Tibial nerve (tissue), 4 donors: ENCODE measurements around the gene ILKAP. TPM values are rescaled to one million over a fixed set of nuclear protein-coding genes. Genes with fewer than 3 reads are reported as not detected.

ENCODE experiments used
- DNase-seq, 2 donors: peaks; one replicate each; pipeline ENCODE4 v3.0.0-alpha.2; 2019; ENCODE audit warnings: low spot score in 2 of 2
- H3K27ac ChIP-seq, 4 donors: fragments of 200-600 bp; sonication (generic) in 3 of 4; one replicate each; pipeline ENCODE4 v1.5.1; 2017 to 2019; ENCODE audit warnings: mild to moderate bottlenecking in 1 of 4
- H3K27me3 ChIP-seq, 2 donors: fragments of 200-600 bp; sonication (generic) in 1 of 2; one replicate each; pipeline versions ENCODE4 v1.5.1 to v1.6.0; 2017 to 2019
- H3K36me3 ChIP-seq, 3 donors: fragments of 200-600 bp; sonication (generic); one replicate each; pipeline ENCODE4 v1.5.1; 2018 to 2019
- H3K4me1 ChIP-seq, 4 donors: fragments of 200-600 bp; sonication (generic) in 3 of 4; one replicate each; pipeline ENCODE4 v1.5.1; 2017 to 2019
- H3K4me3 ChIP-seq, 4 donors: fragments of 200-600 bp; sonication (generic) in 3 of 4; one replicate each; pipeline ENCODE4 v1.5.1; 2017 to 2019; ENCODE audit warnings: mild to moderate bottlenecking in 1 of 4, moderate library complexity in 1 of 4
- H3K9me3 ChIP-seq, 4 donors: fragments of 200-600 bp; sonication (generic) in 3 of 4; one replicate each; pipeline ENCODE4 v1.5.1; 2017 to 2019
- CTCF ChIP-seq, 5 experiments: fragments of 200-600 bp in 3 of 5; fragments of 450-650 bp in 2 of 5; sonication (generic) in 3 of 5; IDR thresholded peaks; one replicate each; pipeline ENCODE4 v1.5.1; 2016 to 2019; ENCODE audit warnings: antibody characterized with exemption in 5 of 5, mild to moderate bottlenecking in 3 of 5, moderate library complexity in 2 of 5
- EP300 ChIP-seq, 2 donors: sonication (generic); formaldehyde crosslinking; IDR thresholded peaks; one replicate each; pipeline ENCODE4 v1.6.1; 2017; ENCODE audit warnings: antibody characterized with exemption in 2 of 2, mild to moderate bottlenecking in 1 of 2
- POLR2A ChIP-seq, 2 donors: fragments of 450-650 bp; IDR thresholded peaks; one replicate each; pipeline ENCODE4 v1.6.1; 2017; ENCODE audit warnings: antibody characterized with exemption in 2 of 2, mild to moderate bottlenecking in 2 of 2, moderate library complexity in 2 of 2
- WGBS, 2 donors: methylation state at CpG; one replicate each; pipeline ENCODE4 v1.1.5; 2018; 5-methylcytosine and 5-hydroxymethylcytosine counted together
- total RNA-seq, 4 donors: library from RNA; depleted of rRNA; stranded (reverse); fragments of >200 nt; gene quantifications; one replicate each; pipeline ENCODE4 v1.1.0, GENCODE V29; 2016

The ILKAP gene
- total RNA-seq, 4 donors from 2014 or later = 40.8 to 53.1 (median 47.9) TPM

GRCh38 chr2:238239863-238240756 lies 36.6 kb upstream of the ILKAP start, which contains the start of gene HES6:
Gene HES6, minus strand, starts transcription at chr2:238240038. Its CDS starts 133 bp downstream, at chr2:238239905.
- TF ChIP-seq POLR2A (IDR thresholded peaks at IDR 0.05) = peak; percentile 67 to 91
- TF ChIP-seq EP300 (IDR thresholded peaks at IDR 0.05) = peak in 1 of 2 donors; percentile 54
- peak in 2 of 5 experiments; percentile 46 to 59 for TF ChIP-seq CTCF (IDR thresholded peaks at IDR 0.05)
- H3K27me3 ChIP-seq = peaks cover 0 to 19% of the 10 kb centered on the region in 2 donors
- H3K36me3 ChIP-seq = peaks cover 0 to 9% (median 0%) of the 10 kb centered on the region in 3 donors
- 2% methylated on average over 46 of the region's 105 CpGs for WGBS, 2 donors
- H3K9me3 ChIP-seq = no peaks in the 10 kb centered on the region
- H3K4me3 ChIP-seq = peak within 1 kb of the TSS; percentile 49 to 87 (median 66)
- H3K4me1 ChIP-seq = peaks cover 0 to 43% (median 23%) of the 10 kb centered on the region in 4 donors
- peak within 1 kb of the TSS in 1 of 4 donors; percentile 61 for H3K27ac ChIP-seq
- DNase-seq = peak; percentile 71 to 73

GRCh38 chr2:238239543-238239862 lies 36.0 kb upstream of the ILKAP start:
- Histone ChIP-seq H3K4me1 (peaks cover 0 to 43% (median 23%) of the 10 kb centered on the region in 4 donors), H3K36me3 (peaks cover 0 to 4% (median 0%) of the 10 kb centered on the region in 3 donors), H3K27ac (peak overlapping the region in 1 of 4 donors; percentile 61), H3K4me3 (peak overlapping the region; percentile 49 to 87 (median 66)), H3K9me3 (no peaks in the 10 kb centered on the region), H3K27me3 (peaks cover 0 to 19% of the 10 kb centered on the region in 2 donors)
- WGBS, 2 donors = 0% methylated on average over 3 of the region's 43 CpGs
- no peak for TF ChIP-seq POLR2A (IDR thresholded peaks at IDR 0.05)
- DNase-seq = no peak

- Histone ChIP-seq H3K36me3 (no peaks in the 10 kb centered on the region), H3K9me3 (no peaks in the 10 kb centered on the region), H3K4me3 (peak overlapping the region in 3 of 4 donors; percentile 27 to 87 (median 49)), H3K27me3 (peaks cover 0 to 19% of the 10 kb centered on the region in 2 donors), H3K27ac (no peak overlapping the region), H3K4me1 (peaks cover 0 to 43% (median 23%) of the 10 kb centered on the region in 4 donors)
- 10 to 38% methylated on average over 28 to 39 of the region's 75 CpGs for WGBS, 2 donors
- no peak for TF ChIP-seq CTCF (IDR thresholded peaks at IDR 0.05)
- DNase-seq = no peak
Measured at GRCh38 chr2:238238766-238239542, 35.5 kb upstream of the ILKAP start.

GRCh38 chr2:238238311-238238765 lies 34.8 kb upstream of the ILKAP start:
- peaks cover 0 to 19% of the 10 kb centered on the region in 2 donors for H3K27me3 ChIP-seq
- no peak for TF ChIP-seq EP300 (IDR thresholded peaks at IDR 0.05)
- TF ChIP-seq CTCF (IDR thresholded peaks at IDR 0.05) = no peak
- TF ChIP-seq POLR2A (IDR thresholded peaks at IDR 0.05) = no peak
- no peaks in the 10 kb centered on the region for H3K9me3 ChIP-seq
- peaks cover 0 to 39% (median 19%) of the 10 kb centered on the region in 4 donors for H3K4me1 ChIP-seq
- H3K27ac ChIP-seq = no peak overlapping the region
- H3K4me3 ChIP-seq = no peak overlapping the region
- DNase-seq = no peak
- no peaks in the 10 kb centered on the region for H3K36me3 ChIP-seq
- WGBS, 2 donors = 84 to 98% methylated on average over 5 of the region's 5 CpGs

- DNase-seq = no peak
- no peak overlapping the region for H3K27ac ChIP-seq
- H3K4me1 ChIP-seq = peaks cover 0 to 31% (median 12%) of the 10 kb centered on the region in 4 donors
- WGBS, 2 donors = 86% methylated on average over 10 of the region's 11 CpGs
- no peak overlapping the region for H3K4me3 ChIP-seq
- TF ChIP-seq EP300 (IDR thresholded peaks at IDR 0.05) (no peak), CTCF (IDR thresholded peaks at IDR 0.05) (no peak), POLR2A (IDR thresholded peaks at IDR 0.05) (no peak)
- H3K9me3 ChIP-seq = no peaks in the 10 kb centered on the region
- peaks cover 0 to 19% of the 10 kb centered on the region in 2 donors for H3K27me3 ChIP-seq
- no peaks in the 10 kb centered on the region for H3K36me3 ChIP-seq
Measured at GRCh38 chr2:238237431-238238135, 34.1 kb upstream of the ILKAP start.
